ENCODE data around the gene FAM114A2.

GRCh38 chr5:154038261-154038706, 426 bp downstream of the FAM114A2 start:
- no peak for TF ChIP-seq CTCF (IDR thresholded peaks at IDR 0.05)
- TF ChIP-seq POLR2AphosphoS5 (IDR thresholded peaks at IDR 0.05) = no peak

Measured in suprapubic skin (tissue), 3 donors.